OCI-LY1 (cell line): ENCODE data around the gene XKR7.
A peak's percentile ranks its signal among the peaks of the same experiment; 100 is the strongest.

Experiments used
- H2AFZ ChIP-seq: fragments of 200-600 bp; sonication (generic), shearing (Covaris generic); 2 replicates; pipeline ENCODE4 v1.6.0; 2014; ENCODE audit warnings: antibody characterized with exemption, mild to moderate bottlenecking, low read length
- H3F3A ChIP-seq: fragments of 200-600 bp; sonication (generic), shearing (Covaris generic); 2 replicates; pipeline ENCODE4 v1.6.0; 2014; ENCODE audit warnings: mild to moderate bottlenecking, antibody characterized with exemption, low read length, moderate library complexity; ENCODE audit not compliant: insufficient read depth
- H3K27ac ChIP-seq: fragments of 200-600 bp; sonication (generic); 2 replicates; pipeline ENCODE4 v1.5.1; 2014; ENCODE audit warnings: low read length, mixed run types, mild to moderate bottlenecking, low read depth; ENCODE audit not compliant: poor library complexity, severe bottlenecking
- H3K27me3 ChIP-seq: fragments of 200-600 bp; sonication (generic); 2 replicates; pipeline ENCODE4 v1.6.0; 2014; ENCODE audit warnings: antibody characterized with exemption, mild to moderate bottlenecking, low read length, moderate library complexity; ENCODE audit not compliant: insufficient read depth
- H3K36me3 ChIP-seq: fragments of 200-600 bp; sonication (generic); 2 replicates; pipeline ENCODE4 v1.6.1; 2014; ENCODE audit warnings: mild to moderate bottlenecking, antibody characterized with exemption, low read length, moderate library complexity, mixed read lengths; ENCODE audit not compliant: insufficient read depth
- H3K4me1 ChIP-seq: fragments of 200-600 bp; sonication (generic); 2 replicates; pipeline ENCODE4 v1.5.1; 2014; ENCODE audit warnings: mild to moderate bottlenecking, low read length, moderate library complexity; ENCODE audit not compliant: insufficient read depth, severe bottlenecking
- H3K4me2 ChIP-seq: fragments of 200-600 bp; sonication (generic), shearing (Covaris generic); 2 replicates; pipeline ENCODE4 v1.6.1; 2014; ENCODE audit warnings: low read length
- H3K4me3 ChIP-seq: fragments of 200-600 bp; sonication (generic); 2 replicates; pipeline ENCODE4 v1.5.1; 2014; ENCODE audit warnings: low read length, low read depth, mild to moderate bottlenecking, mixed read lengths; ENCODE audit not compliant: poor library complexity, severe bottlenecking
- H3K79me2 ChIP-seq: fragments of 200-600 bp; shearing (Covaris generic); 2 replicates; pipeline ENCODE4 v1.6.1; 2016; ENCODE audit warnings: mixed run types, low read length, mixed read lengths; ENCODE audit not compliant: insufficient read depth
- H3K9ac ChIP-seq: fragments of 200-600 bp; sonication (generic), shearing (Covaris generic); 2 replicates; pipeline ENCODE4 v1.6.1; 2014; ENCODE audit warnings: mild to moderate bottlenecking, low read length, mixed read lengths
- H3K9me2 ChIP-seq: fragments of 200-600 bp; sonication (generic), shearing (Covaris generic); 2 replicates; pipeline ENCODE4 v1.6.1; 2014; ENCODE audit warnings: low read depth, mild to moderate bottlenecking, low read length, mixed read lengths
- H3K9me3 ChIP-seq: fragments of 200-600 bp; shearing (Covaris generic); 2 replicates; pipeline ENCODE4 v1.6.1; 2014; ENCODE audit warnings: low read length, mixed read lengths
- H4K20me1 ChIP-seq: fragments of 200-600 bp; sonication (generic), shearing (Covaris generic); 2 replicates; pipeline ENCODE4 v1.6.0; 2016; ENCODE audit warnings: mild to moderate bottlenecking, low read length; ENCODE audit not compliant: insufficient read depth
- EZH2 ChIP-seq: fragments of 200-600 bp; sonication (generic), shearing (Covaris generic); IDR thresholded peaks from 2 replicates; pipeline ENCODE4 v1.8.0; 2017; ENCODE audit warnings: borderline replicate concordance, mixed run types, mild to moderate bottlenecking, antibody characterized with exemption, low read length, moderate library complexity, mixed read lengths
- TF ChIP-seq, protein P1 (sequence below): fragments of 200-600 bp; sonication (generic), shearing (Covaris generic); IDR thresholded peaks from 2 replicates; pipeline ENCODE4 v1.5.1; 2017; ENCODE audit warnings: mild to moderate bottlenecking, antibody characterized with exemption, low read length, moderate library complexity, mixed read lengths

The XKR7 gene

DNA sequence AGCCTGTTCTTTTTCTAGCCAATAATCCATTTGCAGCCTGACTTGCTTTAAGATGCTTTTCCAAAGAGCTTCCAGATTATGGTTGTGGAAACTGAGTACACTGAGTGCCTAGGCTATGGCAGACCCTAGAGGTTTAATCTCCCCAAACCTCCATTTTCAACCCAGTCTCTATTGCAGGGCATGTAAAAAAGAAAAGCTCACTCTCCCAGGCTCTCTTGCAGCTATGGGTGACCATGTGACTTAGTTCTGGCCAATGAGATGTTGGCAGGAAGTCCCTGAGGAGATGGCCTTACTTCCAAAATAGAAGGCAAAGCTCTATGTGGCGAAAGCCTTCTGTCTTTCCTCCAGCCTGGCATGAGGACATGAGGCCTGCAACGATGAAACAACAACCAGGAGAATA is 19.9 kb upstream of the XKR7 start:
- TF ChIP-seq, protein P1, sequence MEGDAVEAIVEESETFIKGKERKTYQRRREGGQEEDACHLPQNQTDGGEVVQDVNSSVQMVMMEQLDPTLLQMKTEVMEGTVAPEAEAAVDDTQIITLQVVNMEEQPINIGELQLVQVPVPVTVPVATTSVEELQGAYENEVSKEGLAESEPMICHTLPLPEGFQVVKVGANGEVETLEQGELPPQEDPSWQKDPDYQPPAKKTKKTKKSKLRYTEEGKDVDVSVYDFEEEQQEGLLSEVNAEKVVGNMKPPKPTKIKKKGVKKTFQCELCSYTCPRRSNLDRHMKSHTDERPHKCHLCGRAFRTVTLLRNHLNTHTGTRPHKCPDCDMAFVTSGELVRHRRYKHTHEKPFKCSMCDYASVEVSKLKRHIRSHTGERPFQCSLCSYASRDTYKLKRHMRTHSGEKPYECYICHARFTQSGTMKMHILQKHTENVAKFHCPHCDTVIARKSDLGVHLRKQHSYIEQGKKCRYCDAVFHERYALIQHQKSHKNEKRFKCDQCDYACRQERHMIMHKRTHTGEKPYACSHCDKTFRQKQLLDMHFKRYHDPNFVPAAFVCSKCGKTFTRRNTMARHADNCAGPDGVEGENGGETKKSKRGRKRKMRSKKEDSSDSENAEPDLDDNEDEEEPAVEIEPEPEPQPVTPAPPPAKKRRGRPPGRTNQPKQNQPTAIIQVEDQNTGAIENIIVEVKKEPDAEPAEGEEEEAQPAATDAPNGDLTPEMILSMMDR, result no peak
- no peak for TF ChIP-seq EZH2
- Histone ChIP-seq H3K27ac (no peak overlapping the region), H3K4me2 (no peak overlapping the region), H4K20me1 (no peaks in the 10 kb centered on the region), H3K9ac (no peak overlapping the region), H3K9me2 (no peaks in the 10 kb centered on the region), H3K36me3 (peaks cover 72% of the 10 kb centered on the region), H3F3A (no peaks in the 10 kb centered on the region), H3K9me3 (no peaks in the 10 kb centered on the region), H3K27me3 (no peaks in the 10 kb centered on the region), H2AFZ (no peak overlapping the region), H3K79me2 (peaks cover 20% of the 10 kb centered on the region), H3K4me3 (no peak overlapping the region), H3K4me1 (peaks cover 16% of the 10 kb centered on the region)

DNA sequence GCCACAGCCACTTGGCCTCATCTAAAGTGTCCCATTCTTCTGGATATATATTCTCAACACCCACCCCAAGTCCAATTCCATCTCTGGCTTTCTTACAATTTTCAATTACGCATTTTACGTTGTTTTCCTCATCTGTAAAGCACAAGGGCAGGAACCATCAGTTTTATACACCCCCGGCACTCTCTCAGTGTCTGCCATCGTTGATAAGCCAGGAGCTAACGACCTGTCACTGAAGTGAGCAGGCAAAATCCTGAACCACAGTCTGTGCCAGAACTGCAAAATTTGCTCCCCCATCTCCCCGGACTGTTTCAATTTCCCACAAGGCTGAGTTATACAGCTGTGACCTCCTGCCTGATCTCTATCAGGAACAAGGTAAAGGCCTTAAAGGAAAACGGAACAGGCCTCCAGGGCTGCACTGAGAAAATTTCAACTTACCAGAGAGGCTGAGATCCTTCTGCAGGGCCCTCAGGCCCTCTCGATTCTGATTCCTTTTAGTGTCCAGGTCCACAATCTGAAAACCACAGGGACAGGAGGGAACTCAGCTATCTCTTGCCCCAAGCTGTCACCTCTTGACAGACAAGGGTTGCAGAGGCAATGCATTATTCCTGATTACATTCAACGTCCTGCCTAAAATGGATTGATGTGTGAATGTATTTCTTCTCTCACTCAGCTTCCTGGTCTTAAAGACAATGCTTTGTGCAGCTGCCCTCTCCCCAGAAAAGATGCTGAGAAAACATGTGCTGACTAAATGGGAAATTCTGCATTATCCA is 17.9 kb upstream of the XKR7 start:
- H3K4me1 ChIP-seq, result peaks cover 16% of the 10 kb centered on the region
- peaks cover 20% of the 10 kb centered on the region for H3K79me2 ChIP-seq
- TF ChIP-seq, protein P1, result no peak
- TF ChIP-seq EZH2, result no peak
- peaks cover 54% of the 10 kb centered on the region for H3K36me3 ChIP-seq
- no peaks in the 10 kb centered on the region for H3K27me3 ChIP-seq
- no peaks in the 10 kb centered on the region for H3K9me3 ChIP-seq
- peak overlapping the region; percentile 99; the same call in 1 of the 2 replicates for H3K9ac ChIP-seq
- H3K27ac ChIP-seq, result no peak overlapping the region
- H4K20me1 ChIP-seq, result no peaks in the 10 kb centered on the region
- H3K4me3 ChIP-seq, result peak overlapping the region; percentile 98
- no peaks in the 10 kb centered on the region for H3K9me2 ChIP-seq
- H3K4me2 ChIP-seq, result peak overlapping the region; percentile 100
- no peaks in the 10 kb centered on the region for H3F3A ChIP-seq
- no peak overlapping the region for H2AFZ ChIP-seq

DNA sequence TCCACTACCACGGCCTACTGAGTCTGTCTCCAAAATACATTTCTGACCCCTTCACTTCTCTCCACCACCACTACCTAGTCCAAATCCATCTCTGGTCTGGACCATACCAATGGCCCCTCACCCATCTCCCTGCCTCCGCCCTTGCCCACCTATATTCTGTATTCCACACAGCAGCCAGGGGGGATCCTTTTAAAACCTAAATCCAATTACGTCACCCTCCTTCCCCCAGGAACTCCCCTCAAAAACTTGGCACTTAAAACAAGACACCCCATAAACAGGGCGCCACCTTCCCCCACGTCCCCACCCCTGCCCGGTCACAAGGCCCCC is 16.8 kb upstream of the XKR7 start:
- Histone ChIP-seq H3K9me2 (no peaks in the 10 kb centered on the region), H3F3A (no peaks in the 10 kb centered on the region), H3K27me3 (no peaks in the 10 kb centered on the region), H3K4me3 (peak overlapping the region; percentile 98), H3K9ac (peak overlapping the region; percentile 99), H3K79me2 (peaks cover 20% of the 10 kb centered on the region), H4K20me1 (no peaks in the 10 kb centered on the region), H2AFZ (no peak overlapping the region), H3K27ac (no peak overlapping the region), H3K4me2 (peak overlapping the region; percentile 100), H3K4me1 (peaks cover 16% of the 10 kb centered on the region), H3K36me3 (peaks cover 43% of the 10 kb centered on the region), H3K9me3 (no peaks in the 10 kb centered on the region)
- no peak for TF ChIP-seq EZH2
- TF ChIP-seq, protein P1, result no peak
